ENCODE results near the gene SYNJ2.

SYNJ2 gene

GRCh38 chr6:158033751-158034702 lies 52.4 kb downstream of the SYNJ2 start:
- no peak for DNase-seq (ENCODE audit: low read depth, low spot score)
- no peak overlapping the region for H3K4me3 ChIP-seq (ENCODE audit: low read length)

- no peak overlapping the region for H3K4me3 ChIP-seq (ENCODE audit: low read length)
- no peak for DNase-seq (ENCODE audit: low read depth, low spot score)
Measured at GRCh38 chr6:158036261-158036660, 54.6 kb downstream of the SYNJ2 start.

GRCh38 chr6:158037021-158037420 lies 55.4 kb downstream of the SYNJ2 start:
- no peak overlapping the region for H3K4me3 ChIP-seq (ENCODE audit: low read length)
- DNase-seq (ENCODE audit: low read depth, low spot score), result no peak

- H3K4me3 ChIP-seq (ENCODE audit: low read length), result no peak overlapping the region
- no peak for DNase-seq (ENCODE audit: low read depth, low spot score)
Measured at GRCh38 chr6:158037771-158038170, 56.1 kb downstream of the SYNJ2 start.

- H3K4me3 ChIP-seq (ENCODE audit: low read length), result no peak overlapping the region
- no peak for DNase-seq (ENCODE audit: low read depth, low spot score)
Measured at GRCh38 chr6:158038291-158039177, 56.9 kb downstream of the SYNJ2 start.

- no peak overlapping the region for H3K4me3 ChIP-seq (ENCODE audit: low read length)
- no peak for DNase-seq (ENCODE audit: low read depth, low spot score)
Measured at GRCh38 chr6:158039178-158039557, 57.5 kb downstream of the SYNJ2 start.

GRCh38 chr6:158039571-158040050 lies 57.9 kb downstream of the SYNJ2 start:
- DNase-seq (ENCODE audit: low read depth, low spot score), result no peak
- H3K4me3 ChIP-seq (ENCODE audit: low read length), result no peak overlapping the region

- H3K4me3 ChIP-seq (ENCODE audit: low read length), result no peak overlapping the region
- peak; percentile 51 for DNase-seq (ENCODE audit: low read depth, low spot score)
Measured at GRCh38 chr6:158040051-158040803, 58.6 kb downstream of the SYNJ2 start.

GRCh38 chr6:158040804-158041347 lies 59.2 kb downstream of the SYNJ2 start:
- no peak for DNase-seq (ENCODE audit: low read depth, low spot score)
- no peak overlapping the region for H3K4me3 ChIP-seq (ENCODE audit: low read length)

- H3K4me3 ChIP-seq (ENCODE audit: low read length), result no peak overlapping the region
Measured at GRCh38 chr6:158041370-158041769, 59.7 kb downstream of the SYNJ2 start.

GRCh38 chr6:158041788-158042187 lies 60.1 kb downstream of the SYNJ2 start:
- DNase-seq (ENCODE audit: low read depth, low spot score), result no peak
- no peak overlapping the region for H3K4me3 ChIP-seq (ENCODE audit: low read length)

More at GRCh38 chr6:158041370-158041769, 59.7 kb downstream of the SYNJ2 start:
- DNase-seq (ENCODE audit: low read depth, low spot score), result no peak

GRCh38 chr6:158042245-158042798 lies 60.7 kb downstream of the SYNJ2 start:
- H3K4me3 ChIP-seq (ENCODE audit: low read length), result no peak overlapping the region
- no peak for DNase-seq (ENCODE audit: low read depth, low spot score)

GRCh38 chr6:158043008-158043407 lies 61.3 kb downstream of the SYNJ2 start:
- H3K4me3 ChIP-seq (ENCODE audit: low read length), result no peak overlapping the region
- no peak for DNase-seq (ENCODE audit: low read depth, low spot score)

- no peak for DNase-seq (ENCODE audit: low read depth, low spot score)
- H3K4me3 ChIP-seq (ENCODE audit: low read length), result no peak overlapping the region
Measured at GRCh38 chr6:158043586-158044524, 62.2 kb downstream of the SYNJ2 start.

- H3K4me3 ChIP-seq (ENCODE audit: low read length), result no peak overlapping the region
- no peak for DNase-seq (ENCODE audit: low read depth, low spot score)
Measured at GRCh38 chr6:158044525-158044888, 62.8 kb downstream of the SYNJ2 start.

- peak overlapping the region; percentile 20 for H3K4me3 ChIP-seq (ENCODE audit: low read length)
- peak; percentile 73 for DNase-seq (ENCODE audit: low read depth, low spot score)
Measured at GRCh38 chr6:158046201-158047126, 64.8 kb downstream of the SYNJ2 start.

Measured in Jurkat, Clone E6-1 (cell line).